Measurements from ENCODE around the gene NDUFS6. TPM values are rescaled to one million over a fixed set of nuclear protein-coding genes. Genes with fewer than 3 reads are reported as not detected.
"Not testable (repeated sequence)": the region's sequence is repeated elsewhere in the genome, so short reads cannot be mapped to it uniquely, and the experiment has no call there.

The NDUFS6 gene
- total RNA-seq, 2 donors from 2014 or later = 32.3 to 32.6 TPM

GRCh38 chr5:1814183-1815020, 13.2 kb downstream of the NDUFS6 start:
- DNase-seq (ENCODE audit: low spot score in 2 of 2) = peak in 1 of 2 donors; percentile 47
- Mint-ChIP-seq H3K36me3 (peaks cover 16 to 18% of the 10 kb centered on the region in 2 donors), H3K9me3 (no peaks in the 10 kb centered on the region), H3K27ac (no peak overlapping the region)
- ATAC-seq = no peak

GRCh38 chr5:1815071-1815786, 14.0 kb downstream of the NDUFS6 start:
- no peak for ATAC-seq
- H3K9me3 Mint-ChIP-seq = no peaks in the 10 kb centered on the region
- peak in 1 of 2 donors; percentile 13 for DNase-seq (ENCODE audit: low spot score in 2 of 2)
- H3K27ac Mint-ChIP-seq = no peak overlapping the region
- peaks cover 16 to 18% of the 10 kb centered on the region in 2 donors for H3K36me3 Mint-ChIP-seq

GRCh38 chr5:1815881-1816292, 14.7 kb downstream of the NDUFS6 start:
- no peaks in the 10 kb centered on the region for H3K9me3 Mint-ChIP-seq
- ATAC-seq (no peak), DNase-seq (ENCODE audit: low spot score in 2 of 2) (no peak)
- peaks cover 16 to 22% of the 10 kb centered on the region in 2 donors for H3K36me3 Mint-ChIP-seq
- H3K27ac Mint-ChIP-seq = no peak overlapping the region

GRCh38 chr5:1816495-1817089, 15.4 kb downstream of the NDUFS6 start:
- not testable (repeated sequence) for ATAC-seq; DNase-seq (ENCODE audit: low spot score in 2 of 2); H3K9me3 Mint-ChIP-seq
- H3K27ac Mint-ChIP-seq = peak overlapping the region in 1 of 2 donors; percentile 86
- peaks cover 16 to 26% of the 10 kb centered on the region in 2 donors for H3K36me3 Mint-ChIP-seq

- no peak overlapping the region for H3K27ac Mint-ChIP-seq
- DNase-seq (ENCODE audit: low spot score in 2 of 2) = peak in 1 of 2 donors; percentile 35
- H3K36me3 Mint-ChIP-seq = peaks cover 16 to 29% of the 10 kb centered on the region in 2 donors
- no peak for ATAC-seq
- no peaks in the 10 kb centered on the region for H3K9me3 Mint-ChIP-seq
Measured at GRCh38 chr5:1817261-1818043, 16.2 kb downstream of the NDUFS6 start.

- no peaks in the 10 kb centered on the region for H3K9me3 Mint-ChIP-seq
- no peak for ATAC-seq
- DNase-seq (ENCODE audit: low spot score in 2 of 2) = no peak
- H3K27ac Mint-ChIP-seq = peak overlapping the region in 1 of 2 donors; percentile 33
- peaks cover 16 to 26% of the 10 kb centered on the region in 2 donors for H3K36me3 Mint-ChIP-seq
Measured at GRCh38 chr5:1818784-1819183, 17.6 kb downstream of the NDUFS6 start.

GRCh38 chr5:1819458-1819857, 18.3 kb downstream of the NDUFS6 start:
- no peak overlapping the region for H3K27ac Mint-ChIP-seq

GRCh38 chr5:1820381-1820780, 19.2 kb downstream of the NDUFS6 start:
- no peak overlapping the region for H3K27ac Mint-ChIP-seq
- DNase-seq (ENCODE audit: low spot score in 2 of 2) (no peak), ATAC-seq (no peak)
- peaks cover 10 to 23% of the 10 kb centered on the region in 2 donors for H3K36me3 Mint-ChIP-seq
- H3K9me3 Mint-ChIP-seq = no peaks in the 10 kb centered on the region

More at GRCh38 chr5:1819458-1819857, 18.3 kb downstream of the NDUFS6 start:
- Mint-ChIP-seq H3K36me3 (peaks cover 14 to 24% of the 10 kb centered on the region in 2 donors), H3K9me3 (no peaks in the 10 kb centered on the region)
- ATAC-seq = no peak
- no peak for DNase-seq (ENCODE audit: low spot score in 2 of 2)

GRCh38 chr5:1820926-1821325, 19.7 kb downstream of the NDUFS6 start:
- ATAC-seq = no peak
- Mint-ChIP-seq H3K27ac (peak overlapping the region in 1 of 2 donors; percentile 6), H3K36me3 (peaks cover 8 to 17% of the 10 kb centered on the region in 2 donors), H3K9me3 (no peaks in the 10 kb centered on the region)
- no peak for DNase-seq (ENCODE audit: low spot score in 2 of 2)

- DNase-seq (ENCODE audit: low spot score in 2 of 2) = no peak
- Mint-ChIP-seq H3K9me3 (no peaks in the 10 kb centered on the region), H3K36me3 (peaks cover 0 to 11% of the 10 kb centered on the region in 2 donors), H3K27ac (peak overlapping the region in 1 of 2 donors; percentile 41)
- ATAC-seq = no peak
Measured at GRCh38 chr5:1821862-1822261, 20.7 kb downstream of the NDUFS6 start.

GRCh38 chr5:1823381-1824034, 22.3 kb downstream of the NDUFS6 start:
- H3K9me3 Mint-ChIP-seq = no peaks in the 10 kb centered on the region
- peaks cover 0 to 11% of the 10 kb centered on the region in 2 donors for H3K36me3 Mint-ChIP-seq
- H3K27ac Mint-ChIP-seq = no peak overlapping the region
- ATAC-seq = no peak
- DNase-seq (ENCODE audit: low spot score in 2 of 2) = no peak

GRCh38 chr5:1824109-1824821, 23.1 kb downstream of the NDUFS6 start:
- Mint-ChIP-seq H3K9me3 (no peaks in the 10 kb centered on the region), H3K27ac (peak overlapping the region in 1 of 2 donors; percentile 79), H3K36me3 (peaks cover 0 to 11% of the 10 kb centered on the region in 2 donors)
- no peak for ATAC-seq
- DNase-seq (ENCODE audit: low spot score in 2 of 2) = no peak

- DNase-seq (ENCODE audit: low spot score in 2 of 2) (no peak), ATAC-seq (no peak)
- H3K36me3 Mint-ChIP-seq = peaks cover 0 to 11% of the 10 kb centered on the region in 2 donors
- H3K27ac Mint-ChIP-seq = no peak overlapping the region
- no peaks in the 10 kb centered on the region for H3K9me3 Mint-ChIP-seq
Measured at GRCh38 chr5:1824903-1825841, 24.0 kb downstream of the NDUFS6 start.

- no peak for ATAC-seq
- no peak for DNase-seq (ENCODE audit: low spot score in 2 of 2)
- H3K27ac Mint-ChIP-seq = peak overlapping the region in 1 of 2 donors; percentile 55
- no peaks in the 10 kb centered on the region for H3K9me3 Mint-ChIP-seq
- peaks cover 0 to 4% of the 10 kb centered on the region in 2 donors for H3K36me3 Mint-ChIP-seq
Measured at GRCh38 chr5:1826235-1826980, 25.2 kb downstream of the NDUFS6 start.

All from activated naive CD4-positive, alpha-beta T cell treated with anti-CD3 and anti-CD28 coated beads, Interleukin-2, amount 50 U/mL, for 72 hours (primary cell).